Measurements from ENCODE around the gene CLNK. TPM values are rescaled to one million over a fixed set of nuclear protein-coding genes. Genes with fewer than 3 reads are reported as not detected.

Gene CLNK
- total and polyA plus RNA-seq, 2 of the 8 experiments (the other 6 are each of a cell fraction or from before 2014, with no cell fraction given): not detected

DNA sequence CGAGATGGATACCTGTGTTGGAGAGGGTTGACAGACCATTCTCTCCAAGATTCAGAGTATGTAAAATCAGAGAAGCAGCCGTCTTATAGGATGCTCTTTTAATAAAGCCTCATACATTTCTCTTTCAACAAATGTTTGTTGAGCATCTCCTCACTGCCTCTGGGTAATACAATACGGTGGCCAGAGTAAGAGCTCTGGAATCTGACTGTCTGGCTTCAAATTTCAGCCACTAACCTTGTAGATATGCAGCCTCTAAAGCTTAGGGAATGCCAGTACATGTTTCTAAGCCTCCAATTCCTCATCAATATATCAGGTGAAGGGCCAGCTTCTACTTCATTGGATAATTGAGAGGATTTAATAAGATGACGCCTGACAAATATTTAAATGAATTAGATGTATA, 61.3 kb downstream of the CLNK start:
- Histone ChIP-seq H4K5ac (ENCODE audit: insufficient read length, low read depth, low read length) (no peak overlapping the region), H4K20me1 (replicated peaks in 1 of 2; ENCODE audit: control insufficient read depth in 1 of 2, insufficient read depth in 2 of 2, low read length in 2 of 2) (no peaks in the 10 kb centered on the region), H2BK20ac (ENCODE audit: low read length) (no peak overlapping the region), H2AFZ (ENCODE audit: low read length) (no peak overlapping the region), H3K4me2 (ENCODE audit: insufficient read depth in 1 of 2, low read depth in 2 of 2, low read length in 2 of 2) (no peak overlapping the region), H3K27ac (ENCODE audit: low read depth, low read length) (no peak overlapping the region), H3K9me3 (ENCODE audit: insufficient read depth in 2 of 2, low read depth in 1 of 2, low read length in 1 of 2) (no peaks in the 10 kb centered on the region), H3K4ac (replicated peaks; ENCODE audit: insufficient read length, low read depth, low read length) (no peak overlapping the region), H3K4me1 (replicated peaks in 1 of 4; ENCODE audit: control insufficient read depth in 3 of 4, insufficient read depth in 4 of 4, low read length in 3 of 4) (no peaks in the 10 kb centered on the region), H2BK5ac (ENCODE audit: low read depth, low read length) (no peak overlapping the region), H2AK5ac (ENCODE audit: low read depth, low read length) (no peak overlapping the region), H3K14ac (ENCODE audit: insufficient read length) (no peak overlapping the region), H3K4me3 (ENCODE audit: extremely low read depth in 1 of 4, insufficient read depth in 2 of 4, low read depth in 3 of 4, low read length in 4 of 4) (no peak overlapping the region), H3K23ac (ENCODE audit: insufficient read length) (no peak overlapping the region), H3K79me1 (ENCODE audit: low read depth, low read length) (no peaks in the 10 kb centered on the region; the same call in 1 of the 2 replicates), H4K91ac (replicated peaks; ENCODE audit: insufficient read length, low read length) (no peak overlapping the region), H3K79me2 (ENCODE audit: control insufficient read depth in 1 of 2, insufficient read depth in 2 of 2, low read length in 2 of 2) (no peaks in the 10 kb centered on the region), H3K36me3 (ENCODE audit: control insufficient read depth in 2 of 4, insufficient read depth in 4 of 4, low read length in 3 of 4) (no peaks in the 10 kb centered on the region), H3K27me3 (replicated peaks in 1 of 4; ENCODE audit: control insufficient read depth in 3 of 4, extremely low read depth in 1 of 4, insufficient read depth in 3 of 4, low read length in 3 of 4) (no peaks in the 10 kb centered on the region), H2BK120ac (replicated peaks; ENCODE audit: low read depth, low read length) (no peak overlapping the region), H2BK12ac (ENCODE audit: low read depth, low read length) (no peak overlapping the region), H3K9ac (replicated peaks in 1 of 4; ENCODE audit: extremely low read depth in 1 of 4, low read depth in 3 of 4, low read length in 3 of 4) (no peak overlapping the region), H4K8ac (ENCODE audit: extremely low read depth, insufficient read depth, low read length) (no peak overlapping the region), H3K18ac (ENCODE audit: extremely low read depth, low read length) (no peak overlapping the region), H2BK15ac (ENCODE audit: low read length) (no peak overlapping the region), H3K23me2 (ENCODE audit: low read depth, low read length) (no peaks in the 10 kb centered on the region), H3K56ac (replicated peaks; ENCODE audit: insufficient read length, low read depth, low read length) (no peak overlapping the region)
- CTCF ChIA-PET (ENCODE audit: partially characterized antibody): interaction anchor here (0.8 to 1.5 kb wide), 6 partner anchors 12 to 256 kb away, joined by 3 to 7 read pairs (median 4); no protein-coding TSS in a partner anchor
- POLR2A ChIA-PET (ENCODE audit: partially characterized antibody): no interaction called here
- DNase-seq (ENCODE audit: low read depth in 1 of 2, low spot score in 2 of 2) (no peak), FAIRE-seq (no peak)
- WGBS, 2 experiments (ENCODE audit: extremely low coverage in 1 of 2, insufficient coverage in 1 of 2, insufficient read length in 1 of 2, insufficient replicate concordance in 2 of 2, low coverage in 1 of 2, low lambda C conversion rate in 2 of 2, missing lambda C conversion rate in 1 of 2): 78% methylated on average over 4 of the region's 4 CpGs; no CpG with 5 or more reads in 1 of the 2 experiments
- TF ChIP-seq SP4 (IDR thresholded peaks at IDR 0.05; ENCODE audit: low read length) (no peak), RBBP5 (IDR thresholded peaks at IDR 0.05; ENCODE audit: borderline replicate concordance, low read depth, low read length) (no peak), ZNF274 (IDR thresholded peaks at IDR 0.05; ENCODE audit: borderline replicate concordance, extremely low read depth, low read length) (no peak), GABPA (IDR thresholded peaks at IDR 0.05; ENCODE audit: borderline replicate concordance, insufficient read depth, low read length) (no peak), SP1 (IDR thresholded peaks at IDR 0.05; ENCODE audit: low read depth, low read length) (no peak), TBP (IDR thresholded peaks at IDR 0.05; ENCODE audit: low read depth, low read length) (no peak), SP2 (IDR thresholded peaks at IDR 0.05; ENCODE audit: low read length) (no peak), CTBP2 (IDR thresholded peaks at IDR 0.05; ENCODE audit: borderline replicate concordance, insufficient read depth, insufficient read length, low read length) (no peak), CBX5 (IDR thresholded peaks at IDR 0.05; ENCODE audit: low read depth, low read length) (no peak), EP300 (IDR thresholded peaks at IDR 0.05; ENCODE audit: borderline replicate concordance in 1 of 2, low read depth in 2 of 2, low read length in 2 of 2) (no peak), FOSL1 (IDR thresholded peaks at IDR 0.05; ENCODE audit: insufficient read depth, low read depth, low read length) (no peak), NRF1 (IDR thresholded peaks at IDR 0.05; ENCODE audit: low read depth, low read length) (no peak), BCL11A (IDR thresholded peaks at IDR 0.05; ENCODE audit: low read depth in 2 of 2, low read length in 2 of 2) (no peak), TAF1 (IDR thresholded peaks at IDR 0.05; ENCODE audit: low read depth, low read length) (no peak)
- TF ChIP-seq, protein P1, sequence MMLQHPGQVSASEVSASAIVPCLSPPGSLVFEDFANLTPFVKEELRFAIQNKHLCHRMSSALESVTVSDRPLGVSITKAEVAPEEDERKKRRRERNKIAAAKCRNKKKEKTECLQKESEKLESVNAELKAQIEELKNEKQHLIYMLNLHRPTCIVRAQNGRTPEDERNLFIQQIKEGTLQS (IDR thresholded peaks at IDR 0.05; ENCODE audit: insufficient read depth, low read depth, low read length): no peak
